GM20431 (cell line): ENCODE data around the gene SNCG.

Experiments
- in situ Hi-C: fragments of 300-500 bp; cut with MseI, MboI; formaldehyde crosslinking; loops from one replicate; pipeline ENCODE4 v1.15.0; 2020; ENCODE audit warnings: low sequenced_read_pairs; ENCODE audit not compliant: unreplicated experiment

Gene SNCG

DNA sequence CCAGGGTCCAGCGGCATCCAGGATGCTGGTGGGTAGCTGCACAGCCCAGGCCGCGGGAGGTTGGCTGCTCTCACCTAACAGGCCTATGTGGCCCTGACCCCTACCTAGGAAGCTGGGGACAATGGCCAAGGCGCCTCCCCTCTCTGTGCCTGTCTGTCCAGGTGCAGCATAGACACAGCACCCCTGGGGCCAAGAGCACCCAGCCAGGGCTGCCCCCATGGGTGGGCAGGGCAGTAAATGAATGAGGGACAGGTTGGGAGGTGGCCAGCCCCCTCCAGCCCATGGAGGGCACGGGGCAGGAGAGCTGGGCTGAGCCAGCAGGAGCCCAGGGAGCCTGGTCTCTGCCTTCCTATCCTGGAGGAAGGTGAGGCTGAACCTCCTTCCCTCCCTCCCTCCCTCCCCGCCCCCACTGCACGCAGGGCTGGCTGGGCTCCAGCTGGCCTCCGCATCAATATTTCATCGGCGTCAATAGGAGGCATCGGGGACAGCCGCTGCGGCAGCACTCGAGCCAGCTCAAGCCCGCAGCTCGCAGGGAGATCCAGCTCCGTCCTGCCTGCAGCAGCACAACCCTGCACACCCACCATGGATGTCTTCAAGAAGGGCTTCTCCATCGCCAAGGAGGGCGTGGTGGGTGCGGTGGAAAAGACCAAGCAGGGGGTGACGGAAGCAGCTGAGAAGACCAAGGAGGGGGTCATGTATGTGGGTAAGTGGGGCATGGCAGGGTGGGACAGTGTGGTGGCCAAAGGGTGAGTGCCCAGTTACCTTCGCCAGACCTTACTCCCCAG lies at the start of gene SNCG:
SNCG (plus strand) TSS at position 484 of the 785 bp plus-strand sequence; CDS start at position 583, 99 bp downstream.
- in situ Hi-C loops, result no loop called here

DNA sequence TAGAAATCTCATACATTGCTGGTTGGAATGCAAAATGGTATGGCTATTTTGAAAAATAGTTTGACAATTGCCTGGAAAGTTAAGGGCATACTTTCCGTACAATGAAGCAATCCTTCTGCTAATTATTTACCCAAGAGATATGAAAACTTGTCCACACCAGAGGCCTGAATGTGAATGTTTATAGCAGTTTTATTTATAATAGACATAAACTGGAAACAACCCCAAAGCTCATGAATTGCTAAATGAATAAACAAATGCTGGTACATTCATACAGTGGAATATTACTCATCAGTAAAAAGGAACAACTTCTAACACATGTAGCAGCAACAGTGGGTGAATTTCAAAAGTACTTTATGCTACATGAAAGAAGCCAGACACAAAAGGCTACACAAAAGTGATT lies 43.7 kb upstream of the SNCG start:
- in situ Hi-C loops, result no loop called here

DNA sequence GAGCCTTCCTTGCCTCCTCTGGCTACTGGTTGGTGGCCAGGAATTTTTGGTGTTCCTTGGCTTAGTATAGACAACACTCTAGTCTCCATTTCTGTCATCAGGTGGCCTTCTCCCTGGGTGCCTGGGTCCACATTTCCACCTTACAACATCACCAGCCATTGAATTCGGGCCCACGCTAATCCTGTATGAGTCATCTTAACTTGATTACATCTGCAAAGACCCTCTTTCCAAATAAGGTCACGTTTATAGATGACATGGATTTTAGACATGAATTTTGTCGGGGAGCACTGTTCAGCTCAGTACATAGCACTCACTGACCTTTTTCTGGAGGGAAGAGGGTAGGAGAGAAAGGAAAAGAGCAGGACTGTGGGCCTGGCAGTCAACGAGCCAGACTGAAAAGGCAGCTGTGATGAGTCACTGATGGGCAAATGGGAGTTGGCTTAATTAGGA lies 40.4 kb upstream of the SNCG start:
- in situ Hi-C loops, result no loop called here

DNA sequence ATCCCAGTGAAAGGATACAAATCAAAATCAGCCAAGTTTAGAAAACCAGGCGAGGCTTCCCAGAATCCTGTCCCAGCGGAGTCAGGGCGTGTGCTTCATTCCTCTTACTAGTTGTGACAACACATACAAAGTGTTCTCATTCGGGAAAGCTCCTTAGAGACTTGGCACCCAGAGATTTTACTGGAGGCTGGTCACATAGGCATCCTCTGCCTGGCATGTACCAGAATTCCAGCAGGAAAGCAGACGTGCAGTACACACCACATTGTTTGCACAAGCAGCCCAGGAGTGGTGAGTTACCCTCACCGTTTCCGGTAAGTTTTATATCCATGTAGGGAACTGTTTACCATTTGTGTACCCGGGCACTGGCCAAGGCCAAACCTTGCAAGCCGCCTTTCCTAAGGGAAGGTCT lies 35.8 kb upstream of the SNCG start:
- in situ Hi-C loops, result no loop called here

DNA sequence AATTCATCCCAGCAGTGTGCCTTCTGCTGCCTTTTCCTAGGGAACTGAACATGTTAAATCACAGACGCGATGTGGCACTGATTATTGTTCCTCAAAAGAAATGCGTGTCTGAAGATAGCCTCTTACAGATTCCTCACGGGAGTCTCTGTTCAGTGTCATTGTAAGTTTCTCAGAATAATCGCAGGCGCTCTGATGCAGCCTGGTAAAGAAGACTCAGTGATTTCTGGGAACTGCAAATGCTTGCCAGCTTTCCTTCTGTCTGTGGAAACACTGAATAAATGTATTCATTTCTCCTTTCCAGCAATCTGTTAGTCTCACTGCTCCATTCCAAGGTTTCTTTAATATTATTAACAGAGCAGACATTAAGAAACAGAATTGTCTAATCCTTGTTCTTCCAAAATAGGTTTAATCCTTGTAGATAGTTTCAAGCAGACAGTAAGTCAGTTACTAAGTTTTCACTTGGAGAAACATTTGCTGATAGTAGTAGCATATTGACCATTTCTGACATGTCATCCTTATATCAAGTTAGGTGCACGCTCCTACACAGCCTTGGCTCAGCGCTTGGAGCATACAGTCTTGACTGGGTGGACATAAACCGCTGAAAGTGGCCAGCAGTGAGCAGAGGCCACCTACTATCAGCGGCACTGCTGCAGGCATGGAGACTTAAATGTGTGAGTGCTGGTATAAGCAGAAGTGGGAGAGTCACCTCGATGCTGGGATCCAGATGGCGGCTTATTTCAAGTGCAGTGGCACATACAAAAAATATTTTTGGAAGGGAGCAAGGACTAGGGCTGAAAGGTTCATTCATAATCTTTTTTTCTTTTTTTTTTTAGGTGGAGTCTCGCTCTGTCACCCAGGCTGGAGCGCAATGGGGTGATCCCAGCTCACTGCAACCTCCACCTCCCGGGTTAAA lies 28.7 kb upstream of the SNCG start:
- in situ Hi-C loops, result loop anchor here (25.0 kb wide), 1 partner anchor 258 kb away; no protein-coding TSS in a partner anchor

DNA sequence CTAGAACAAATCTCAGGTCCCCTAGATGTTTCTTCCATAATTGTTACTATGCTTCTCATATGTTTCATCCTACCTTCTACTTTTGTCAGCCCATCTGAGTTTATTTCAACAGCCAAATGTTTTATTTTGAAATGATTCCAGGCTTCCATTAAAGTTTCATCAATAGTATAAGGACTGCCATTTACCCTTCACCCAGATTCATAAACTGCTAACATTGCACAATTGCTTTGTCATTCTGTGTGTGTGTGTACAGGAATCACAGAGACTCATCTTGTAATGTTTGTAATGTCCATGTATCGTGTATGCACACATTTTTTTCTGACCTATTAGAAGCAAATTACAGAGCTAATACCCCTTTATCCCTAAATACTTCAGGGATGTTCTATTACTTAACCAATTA lies 26.5 kb upstream of the SNCG start:
- in situ Hi-C loops, result loop anchor here (25.0 kb wide), 1 partner anchor 255 kb away; no protein-coding TSS in a partner anchor

DNA sequence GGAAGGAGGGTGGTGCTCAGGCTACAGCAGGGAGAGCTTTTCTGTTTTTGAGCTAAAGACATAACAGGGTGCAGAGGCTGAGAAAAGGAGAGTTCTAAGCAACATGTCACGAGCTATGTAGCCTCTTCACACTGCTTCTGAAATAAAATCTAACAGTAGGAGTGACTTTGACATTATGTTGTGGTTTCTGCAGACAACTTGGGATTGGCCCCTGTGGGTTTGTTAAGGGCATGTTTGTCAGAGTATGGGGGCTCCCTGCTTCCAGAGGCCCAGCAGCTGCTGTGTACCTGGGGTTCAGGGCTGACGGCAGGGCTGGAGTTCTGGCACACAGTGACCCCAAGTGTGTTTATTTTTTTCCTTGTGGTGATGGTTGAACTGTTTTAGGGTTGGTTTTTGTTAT lies 25.7 kb upstream of the SNCG start:
- in situ Hi-C loops, result loop anchor here (25.0 kb wide), 1 partner anchor 255 kb away; no protein-coding TSS in a partner anchor

DNA sequence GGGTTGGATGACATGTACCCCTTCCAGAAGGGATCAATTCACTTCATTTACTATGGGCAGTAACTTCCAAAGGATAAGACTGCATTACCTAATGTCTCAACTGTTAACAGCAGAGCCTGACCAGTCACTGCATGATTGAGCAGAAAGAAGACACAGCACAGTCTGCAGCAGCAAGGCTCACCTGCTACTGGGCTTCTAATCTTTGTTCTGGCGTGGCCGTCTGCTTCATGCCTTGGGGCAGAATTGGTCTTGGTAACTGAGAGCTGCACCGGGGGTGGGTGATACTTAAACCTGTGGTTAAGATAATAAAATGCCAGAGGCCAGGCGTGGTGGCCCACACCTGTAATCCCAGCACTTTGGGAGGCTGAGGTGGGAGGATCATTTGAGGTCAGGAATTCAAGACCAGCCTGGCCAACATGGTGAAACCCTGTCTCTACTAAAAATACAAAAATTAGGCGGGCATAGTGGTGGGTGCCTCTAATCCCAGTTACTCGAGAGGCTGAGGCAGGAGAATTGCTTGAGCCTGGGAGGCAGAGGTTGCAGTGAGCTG lies 24.2 kb upstream of the SNCG start:
- in situ Hi-C loops, result loop anchor here (25.0 kb wide), 1 partner anchor 253 kb away; no protein-coding TSS in a partner anchor

DNA sequence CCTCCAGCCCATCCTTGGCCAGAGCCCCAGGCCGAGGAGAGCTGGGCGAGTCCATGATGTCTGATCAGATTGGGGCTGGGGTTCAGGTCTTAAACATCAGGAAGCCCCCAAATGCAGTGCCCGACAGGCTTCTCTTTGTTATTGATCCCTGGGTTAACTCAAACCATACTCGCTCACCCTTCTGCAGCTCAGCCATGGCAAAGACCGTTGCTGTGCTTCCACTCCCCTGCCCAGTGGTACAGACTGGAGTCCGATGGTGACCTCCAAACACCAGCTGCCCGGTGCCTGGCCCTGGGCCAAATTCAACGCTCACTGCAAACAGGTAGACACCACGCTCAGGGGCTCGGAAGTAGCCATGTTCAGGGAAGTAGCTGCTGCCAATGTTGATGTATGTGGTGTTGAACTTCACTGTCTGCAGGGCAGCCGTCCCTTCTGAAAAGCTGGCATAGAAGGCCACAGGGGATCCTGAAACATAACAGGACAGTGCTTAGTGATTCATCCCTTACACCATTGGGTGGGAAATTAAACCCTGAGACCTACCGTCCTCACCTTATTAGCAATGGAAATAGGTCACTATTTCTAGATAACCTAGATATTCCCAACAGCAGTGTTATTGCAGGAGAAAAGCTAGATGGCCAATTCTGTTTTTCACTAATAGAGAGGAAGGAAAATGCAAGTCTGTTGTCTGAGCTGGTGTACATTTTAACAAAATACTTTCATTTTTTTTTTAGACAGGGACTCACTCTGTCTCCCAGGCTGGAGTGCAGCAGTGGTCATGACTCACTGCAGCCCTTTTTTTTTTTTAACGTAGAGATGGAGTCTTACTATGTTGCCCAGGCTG lies 21.5 kb upstream of the SNCG start:
- in situ Hi-C loops, result loop anchor here (25.0 kb wide), 1 partner anchor 250 kb away; no protein-coding TSS in a partner anchor

DNA sequence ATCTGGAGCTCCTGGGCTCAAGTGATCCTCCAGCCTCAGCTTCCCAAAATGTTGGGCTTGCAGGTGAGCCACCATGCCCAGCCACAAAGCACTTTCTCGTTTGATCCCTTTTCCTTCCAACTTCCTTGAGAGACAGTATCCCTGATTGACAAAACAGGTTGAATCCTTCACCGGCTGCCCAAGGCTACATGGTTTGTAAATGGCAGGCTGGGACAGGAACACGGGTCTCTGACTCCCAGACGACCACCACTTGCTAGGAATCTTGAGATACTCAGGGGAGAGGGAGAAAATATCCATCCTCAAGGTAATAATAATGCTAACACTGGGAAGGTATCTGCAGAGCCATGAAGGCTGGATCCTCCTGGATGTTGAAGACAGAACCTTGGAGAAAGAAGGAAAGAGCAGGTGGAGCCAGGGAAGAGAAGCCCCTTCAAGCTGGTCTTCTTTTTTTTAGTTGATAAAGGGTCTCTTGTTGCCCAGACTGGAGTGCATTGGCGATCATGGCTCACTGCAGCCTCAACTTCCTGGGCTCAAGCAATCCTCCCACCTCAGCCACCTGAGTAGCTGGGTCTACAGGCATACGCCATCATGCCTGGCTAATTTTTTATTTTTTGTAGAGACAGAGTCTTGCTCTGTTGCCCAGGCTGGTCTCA lies 20.8 kb upstream of the SNCG start:
- in situ Hi-C loops, result loop anchor here (25.0 kb wide), 1 partner anchor 250 kb away; no protein-coding TSS in a partner anchor

DNA sequence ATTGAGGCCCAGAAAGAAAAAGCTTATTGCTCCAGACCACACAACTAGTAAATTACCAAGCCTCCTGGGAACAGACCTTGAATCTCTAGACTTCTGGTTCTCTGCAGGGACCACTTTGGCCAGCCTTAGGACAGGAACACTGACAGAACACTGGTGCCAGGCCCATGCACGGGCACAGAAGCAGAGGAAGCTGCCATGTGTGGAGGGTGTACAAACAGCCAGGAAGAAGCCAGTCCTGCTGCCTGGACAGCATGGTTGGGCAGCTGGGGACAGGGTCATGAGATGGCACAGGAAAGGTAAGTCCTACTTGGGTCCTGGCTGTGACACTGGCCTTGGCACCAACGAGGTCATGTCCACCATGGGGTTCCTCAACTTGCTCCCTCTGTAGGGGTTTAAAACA lies 20.1 kb upstream of the SNCG start:
- in situ Hi-C loops, result loop anchor here (25.0 kb wide), 1 partner anchor 249 kb away; no protein-coding TSS in a partner anchor

DNA sequence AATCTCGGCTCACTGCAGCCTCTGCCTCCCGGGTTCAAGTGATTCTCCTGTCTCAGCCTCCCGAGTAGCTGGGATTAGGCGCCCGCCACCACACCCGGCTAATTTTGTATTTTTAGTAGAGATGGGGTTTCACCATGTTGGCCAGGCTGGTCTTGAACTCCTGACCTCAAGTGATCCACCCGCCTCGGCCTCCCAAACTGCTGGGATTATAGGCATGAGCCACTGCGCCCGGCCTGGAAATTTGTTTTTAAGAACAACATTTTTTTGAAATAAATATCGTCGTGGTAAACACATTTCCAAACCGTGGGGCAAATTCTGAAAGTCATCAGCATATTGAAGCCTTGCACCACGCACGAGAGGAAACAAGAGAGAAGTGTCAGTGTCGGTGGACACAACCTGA lies 18.3 kb upstream of the SNCG start:
- in situ Hi-C loops, result loop anchor here (25.0 kb wide), 1 partner anchor 247 kb away; no protein-coding TSS in a partner anchor

DNA sequence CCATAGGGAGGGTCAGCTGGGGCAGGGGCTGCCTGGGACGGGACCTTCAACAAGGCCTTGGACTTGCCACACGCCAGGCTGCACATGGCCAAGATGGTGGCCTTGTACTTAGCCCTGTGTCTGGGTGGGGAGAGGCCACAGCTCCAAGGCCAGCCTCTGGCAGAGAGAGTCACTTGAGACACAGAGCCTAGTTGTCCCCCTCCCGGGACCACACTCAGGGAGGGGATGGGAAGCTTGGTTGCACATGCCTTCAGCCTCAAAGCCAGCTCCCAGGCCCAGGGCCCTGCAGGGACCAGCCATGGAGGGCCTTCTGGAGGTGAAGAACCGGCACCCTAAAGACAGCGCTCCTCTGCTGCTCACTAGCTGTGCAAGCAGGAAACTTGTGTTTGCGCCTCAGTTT lies 17.7 kb upstream of the SNCG start:
- in situ Hi-C loops, result loop anchor here (25.0 kb wide), 1 partner anchor 247 kb away; no protein-coding TSS in a partner anchor

DNA sequence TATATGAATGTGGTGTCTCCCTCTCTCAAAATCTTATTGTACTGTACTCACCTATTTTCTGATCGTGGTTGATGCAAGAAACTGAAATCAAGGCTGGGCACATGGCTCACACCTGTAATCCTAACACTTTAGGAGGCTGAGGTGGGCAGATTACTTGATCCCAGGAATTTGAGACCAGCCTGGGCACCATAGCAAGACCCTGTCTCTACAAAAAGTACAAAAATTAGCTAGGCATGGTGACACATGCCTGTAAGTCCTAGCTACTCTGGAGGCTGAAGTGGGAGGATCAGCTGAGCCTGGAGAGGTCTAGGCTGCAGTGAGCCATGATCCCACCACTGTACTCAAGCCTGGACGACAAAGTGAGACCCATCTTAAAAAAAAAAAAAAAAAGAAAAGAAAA lies 17.0 kb upstream of the SNCG start:
- in situ Hi-C loops, result loop anchor here (25.0 kb wide), 1 partner anchor 246 kb away; no protein-coding TSS in a partner anchor

DNA sequence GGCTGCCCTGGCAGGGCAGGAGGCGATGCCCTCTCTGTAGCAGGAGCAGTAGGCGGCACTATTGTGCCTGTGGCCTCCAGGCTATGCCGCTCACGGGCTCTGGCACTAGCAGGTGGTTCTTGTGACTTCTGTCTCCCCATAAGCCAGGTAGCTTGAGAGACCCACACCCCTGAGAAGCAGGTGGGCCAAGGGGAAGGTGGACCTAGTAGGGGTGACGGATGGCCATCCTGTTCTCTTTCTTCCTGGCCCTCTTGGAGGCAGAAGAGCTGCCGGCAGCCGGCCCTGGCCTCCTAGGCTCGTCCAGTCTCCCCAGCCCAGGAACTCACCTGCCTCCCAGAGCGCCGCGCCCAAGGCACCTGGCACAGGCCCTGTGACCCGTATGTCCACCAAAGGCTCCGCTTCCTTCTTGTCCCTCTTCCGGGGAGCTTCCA lies 16.4 kb upstream of the SNCG start:
- in situ Hi-C loops, result loop anchor here (25.0 kb wide), 1 partner anchor 245 kb away; no protein-coding TSS in a partner anchor

DNA sequence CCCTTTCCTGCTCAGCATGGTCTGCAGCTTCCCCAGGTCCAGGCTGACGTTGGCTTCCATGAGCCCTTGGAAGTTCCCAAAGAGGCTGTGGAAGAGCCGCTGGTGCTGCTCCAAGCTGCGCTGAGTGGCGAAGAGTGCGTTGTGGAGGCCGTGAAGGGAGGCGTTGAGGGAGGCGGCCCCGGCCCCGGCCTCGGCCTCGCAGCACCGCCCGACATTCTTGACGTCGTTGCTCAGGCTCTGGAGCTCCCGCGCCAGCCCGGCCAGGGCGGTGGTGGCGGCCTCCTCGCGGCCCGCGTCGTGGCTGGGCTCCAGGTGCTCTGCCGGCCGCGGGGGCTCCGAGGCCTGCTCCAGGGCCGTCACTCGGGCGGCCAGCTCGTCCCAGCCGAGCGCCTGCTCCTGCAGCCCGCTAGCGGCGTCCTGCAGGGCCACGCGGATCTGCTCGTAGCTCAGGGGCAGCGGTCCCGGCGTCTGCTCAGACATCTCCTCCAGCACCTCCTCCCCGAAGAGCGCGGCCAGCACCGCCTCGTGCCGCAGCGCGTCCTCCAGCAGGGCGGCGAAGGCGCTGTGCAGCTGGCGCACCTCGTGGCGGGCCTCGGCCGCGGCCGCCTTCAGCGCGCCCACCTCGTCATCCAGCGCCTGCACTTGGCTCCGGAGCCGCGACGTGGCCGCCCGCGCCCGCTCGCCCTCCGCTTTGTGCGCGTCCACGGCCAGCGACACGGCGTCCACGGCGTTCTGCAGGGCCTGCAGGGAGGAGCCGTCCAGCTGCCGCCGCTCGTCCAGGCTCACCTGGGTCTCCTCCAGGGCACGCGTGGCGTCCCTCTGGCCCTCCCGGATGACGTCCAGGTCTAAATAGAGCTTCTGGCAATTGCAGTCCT lies 15.7 kb upstream of the SNCG start:
- in situ Hi-C loops, result loop anchor here (25.0 kb wide), 1 partner anchor 245 kb away; no protein-coding TSS in a partner anchor

DNA sequence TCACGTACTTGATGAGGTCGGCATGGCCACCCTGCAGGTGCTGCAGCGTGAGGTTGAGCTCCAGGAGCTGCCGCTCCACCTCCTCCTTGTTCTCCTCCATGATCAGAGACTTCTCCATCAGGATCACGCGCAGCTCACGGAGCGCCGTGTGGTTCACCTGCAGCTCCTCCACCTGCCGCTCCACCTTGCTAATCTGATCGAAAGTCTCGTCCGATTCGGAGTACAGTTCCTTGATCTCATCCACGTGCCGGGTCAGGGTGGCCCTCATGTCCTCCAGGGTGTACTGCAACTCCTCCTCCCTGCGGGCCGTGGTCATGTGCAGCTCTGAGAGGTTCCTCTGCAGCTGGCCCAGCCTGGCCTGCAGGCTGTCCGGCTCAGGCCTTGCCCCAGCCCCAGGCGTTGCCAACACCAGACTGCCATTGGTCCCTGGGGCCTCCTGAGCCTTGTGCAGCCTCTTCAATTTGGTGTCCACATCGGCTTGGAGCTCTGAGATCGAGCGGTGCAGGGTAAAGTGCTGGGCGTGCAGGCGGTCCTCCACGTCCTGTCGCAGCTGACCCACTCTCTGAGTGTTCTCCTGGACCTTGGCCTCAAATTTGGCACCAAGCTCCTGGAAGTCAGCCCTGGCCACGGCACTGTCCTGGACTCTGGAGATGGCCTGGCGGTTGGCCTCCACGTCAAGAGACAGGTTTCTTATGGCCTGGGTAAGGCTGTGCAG lies 14.9 kb upstream of the SNCG start:
- in situ Hi-C loops, result loop anchor here (25.0 kb wide), 1 partner anchor 244 kb away; no protein-coding TSS in a partner anchor
